H9 (cell line): ENCODE data around the gene FRY. TPM values are rescaled to one million over a fixed set of nuclear protein-coding genes. Genes with fewer than 3 reads are reported as not detected.

ENCODE experiments used
- DNase-seq: peaks from one replicate; pipeline ENCODE4 v3.0.0-alpha.2; 2017
- H2AFZ ChIP-seq: one replicate; pipeline ENCODE4 v1.6.1; 2013; ENCODE audit warnings: mild to moderate bottlenecking, low read length, control low read depth, moderate library complexity
- H2AK5ac ChIP-seq: 2 replicates; pipeline ENCODE4 v1.6.1; 2013; ENCODE audit warnings: low read length, control low read depth, mixed read lengths; ENCODE audit not compliant: insufficient read length
- H2BK120ac ChIP-seq: one replicate; pipeline ENCODE4 v1.6.1; 2013; ENCODE audit warnings: low read depth, mild to moderate bottlenecking, low read length, control low read depth, inconsistent platforms; ENCODE audit not compliant: poor library complexity, severe bottlenecking
- H2BK12ac ChIP-seq: 2 replicates; pipeline ENCODE4 v1.6.1; 2013; ENCODE audit warnings: low read length, control low read depth, mixed read lengths, low read depth; ENCODE audit not compliant: insufficient read length
- H2BK15ac ChIP-seq: 2 replicates; pipeline ENCODE4 v1.6.1; 2013; ENCODE audit warnings: low read depth, low read length, control low read depth
- H2BK20ac ChIP-seq: one replicate; pipeline ENCODE4 v1.6.1; 2013; ENCODE audit warnings: low read depth, mild to moderate bottlenecking, low read length, control low read depth, inconsistent platforms; ENCODE audit not compliant: poor library complexity, severe bottlenecking
- H2BK5ac ChIP-seq: 2 replicates; pipeline ENCODE4 v1.6.1; 2013; ENCODE audit warnings: low read length, control low read depth, mixed read lengths; ENCODE audit not compliant: insufficient read length
- H3K14ac ChIP-seq: 2 replicates; pipeline ENCODE4 v1.6.1; 2013; ENCODE audit warnings: low read length, control low read depth; ENCODE audit not compliant: insufficient read depth
- H3K18ac ChIP-seq: 2 replicates; pipeline ENCODE4 v1.6.1; 2013; ENCODE audit warnings: low read depth, mild to moderate bottlenecking, mixed read lengths, low read length, control low read depth; ENCODE audit not compliant: insufficient read length
- H3K23ac ChIP-seq: 2 replicates; pipeline ENCODE4 v1.6.1; 2013; ENCODE audit warnings: low read length, control low read depth, mixed read lengths, low read depth; ENCODE audit not compliant: insufficient read length
- H3K23me2 ChIP-seq: 2 replicates; pipeline ENCODE4 v1.6.1; 2013; ENCODE audit warnings: low read depth, mild to moderate bottlenecking, mixed read lengths, low read length, control low read depth; ENCODE audit not compliant: insufficient read length, poor library complexity, severe bottlenecking
- H3K27ac ChIP-seq: 2 replicates; pipeline ENCODE4 v1.5.1; 2013; ENCODE audit warnings: low read length, control low read depth, mixed read lengths, low read depth; ENCODE audit not compliant: insufficient read length
- H3K27me3 ChIP-seq: 2 replicates; pipeline ENCODE4 v1.6.1; 2013; ENCODE audit warnings: low read length, control low read depth, inconsistent platforms; ENCODE audit not compliant: insufficient read depth
- H3K4ac ChIP-seq: 2 replicates; pipeline ENCODE4 v1.6.1; 2013; ENCODE audit warnings: low read depth, mild to moderate bottlenecking, control low read depth, inconsistent platforms, low read length, moderate library complexity
- H3K4me1 ChIP-seq: 2 replicates; pipeline ENCODE4 v1.6.1; 2013; ENCODE audit warnings: low read length, control low read depth, inconsistent platforms; ENCODE audit not compliant: insufficient read depth
- H3K4me2 ChIP-seq: 2 replicates; pipeline ENCODE4 v1.6.1; 2013; ENCODE audit warnings: low read length, control low read depth, mixed read lengths; ENCODE audit not compliant: insufficient read length, insufficient read depth
- H3K56ac ChIP-seq: 2 replicates; pipeline ENCODE4 v1.6.1; 2013; ENCODE audit warnings: low read depth, mild to moderate bottlenecking, mixed read lengths, low read length, control low read depth; ENCODE audit not compliant: insufficient read length
- H3K79me1 ChIP-seq: 2 replicates; pipeline ENCODE4 v1.6.1; 2013; ENCODE audit warnings: low read depth, mild to moderate bottlenecking, moderate library complexity, low read length, control low read depth, inconsistent platforms; ENCODE audit not compliant: insufficient read depth, poor library complexity, severe bottlenecking
- H3K79me2 ChIP-seq: 2 replicates; pipeline ENCODE4 v1.6.1; 2013; ENCODE audit warnings: low read length, control low read depth, inconsistent platforms; ENCODE audit not compliant: insufficient read depth
- H3K9ac ChIP-seq: 2 replicates; pipeline ENCODE4 v1.6.1; 2013; ENCODE audit warnings: low read length, control low read depth, mixed read lengths; ENCODE audit not compliant: insufficient read length; ENCODE audit errors: extremely low read depth
- H3K9me3 ChIP-seq: one replicate; pipeline ENCODE4 v1.6.1; 2013; ENCODE audit warnings: low read depth, low read length, inconsistent platforms; ENCODE audit not compliant: control insufficient read depth
- H3T11ph ChIP-seq: one replicate; pipeline ENCODE4 v1.6.1; 2013; ENCODE audit warnings: mild to moderate bottlenecking, low read length, control low read depth, inconsistent platforms
- H4K20me1 ChIP-seq: one replicate; pipeline ENCODE4 v1.6.1; 2013; ENCODE audit not compliant: control insufficient read depth, insufficient read length, insufficient read depth
- H4K5ac ChIP-seq: 2 replicates; pipeline ENCODE4 v1.6.1; 2013; ENCODE audit warnings: low read depth, mild to moderate bottlenecking, mixed read lengths, low read length, control low read depth; ENCODE audit not compliant: insufficient read length
- H4K8ac ChIP-seq: replicated peaks from 2 replicates; pipeline ENCODE4 v1.6.1; 2013; ENCODE audit warnings: low read length, control low read depth, mixed read lengths, low read depth; ENCODE audit not compliant: insufficient read length
- H4K91ac ChIP-seq: 2 replicates; pipeline ENCODE4 v1.6.1; 2013; ENCODE audit warnings: low read depth, mild to moderate bottlenecking, moderate library complexity, mixed read lengths, low read length, control low read depth; ENCODE audit not compliant: insufficient read length
- H3K27ac Mint-ChIP-seq, 3 experiments: 2 replicates in 2 of 3; 3 replicates in 1 of 3; pipeline ENCODE4 v1.8.0; 2020 to 2021; ENCODE audit warnings: mixed read lengths in 3 of 3, mild to moderate bottlenecking in 1 of 3, moderate library complexity in 1 of 3
- H3K27me3 Mint-ChIP-seq: 2 replicates; pipeline ENCODE4 v1.8.0; 2021; ENCODE audit warnings: low read depth, mild to moderate bottlenecking, moderate library complexity, mixed read lengths
- H3K36me3 Mint-ChIP-seq, 3 experiments: 2 replicates in 2 of 3; 3 replicates in 1 of 3; pipeline ENCODE4 v1.8.0; 2020 to 2021; ENCODE audit warnings: low read depth in 3 of 3, mixed read lengths in 3 of 3; ENCODE audit not compliant: insufficient read depth in 1 of 3
- H3K4me1 Mint-ChIP-seq, 2 experiments: 2 replicates each; pipeline ENCODE4 v1.8.0; 2020; ENCODE audit warnings: mixed read lengths in 2 of 2
- H3K4me3 Mint-ChIP-seq, 2 experiments: 2 replicates in 1 of 2; 3 replicates in 1 of 2; pipeline ENCODE4 v1.8.0; 2020 to 2021; ENCODE audit warnings: mild to moderate bottlenecking in 2 of 2, mixed read lengths in 2 of 2, moderate library complexity in 1 of 2
- H3K9me3 Mint-ChIP-seq, 2 experiments: 2 replicates in 1 of 2; 3 replicates in 1 of 2; pipeline ENCODE4 v1.8.0; 2020; ENCODE audit warnings: mild to moderate bottlenecking in 2 of 2, mixed read lengths in 2 of 2, moderate library complexity in 1 of 2
- WGBS: extraction: QIAGEN DNeasy Blood & Tissue Kit; methylation state at CpG from one replicate; pipeline ENCODE4 v1.1.7; 2013; ENCODE audit warnings: missing lambda C conversion rate, low lambda C conversion rate, mixed read lengths; ENCODE audit not compliant: insufficient read length; ENCODE audit errors: extremely low coverage; 5-methylcytosine and 5-hydroxymethylcytosine counted together
- total RNA-seq: library from RNA; stranded (reverse); gene quantifications from 2 replicates; pipeline ENCODE4 v1.2.1, GENCODE V29; 2021
- TF ChIP-seq, protein P1 (sequence below): fragments of 200-600 bp; sonication (generic); conservative IDR thresholded peaks from 3 replicates; pipeline ENCODE4 v1.8.0; 2021; ENCODE audit warnings: antibody characterized with exemption, mild to moderate bottlenecking

The FRY gene
- total RNA-seq, 1 experiment from 2014 or later, result 5.2 TPM

DNA sequence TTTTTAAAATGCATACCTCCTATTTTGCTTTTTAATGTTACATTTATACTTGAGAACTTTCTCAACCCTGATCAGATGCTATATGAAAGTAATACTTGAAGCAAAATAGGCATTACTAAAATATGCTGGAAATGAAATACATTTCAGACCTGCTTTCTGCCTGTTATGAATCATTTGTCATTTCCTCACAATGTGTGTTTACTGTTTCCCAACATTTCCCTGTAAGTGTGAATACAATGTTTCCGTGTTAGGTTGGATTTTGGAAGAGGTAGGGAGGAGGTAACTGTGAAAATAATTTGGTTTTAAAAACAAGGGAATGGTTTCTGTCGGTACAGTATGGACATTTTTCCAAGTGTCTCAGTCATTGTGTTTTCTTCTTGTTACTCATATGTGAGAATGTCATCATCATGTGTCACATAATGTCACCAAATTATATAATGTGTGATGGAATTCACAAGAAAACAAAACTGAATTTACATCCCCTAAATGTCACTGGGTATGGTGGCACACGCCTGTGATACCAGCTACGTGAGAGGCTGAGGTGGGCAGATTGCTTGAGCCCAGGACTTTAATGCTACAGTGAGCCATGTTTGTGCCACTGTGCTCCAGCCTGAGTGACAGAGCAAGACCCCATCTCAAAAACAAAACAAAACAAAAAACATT is 240.6 kb downstream of the FRY start:
- no peak overlapping the region for H3K9ac ChIP-seq
- H3K27ac ChIP-seq, result no peak overlapping the region
- H4K8ac ChIP-seq, result no peak overlapping the region
- H3K9me3 Mint-ChIP-seq, result no peaks in the 10 kb centered on the region
- no peak overlapping the region for H2BK12ac ChIP-seq
- no peak overlapping the region for H2BK20ac ChIP-seq
- H3K79me1 ChIP-seq, result no peaks in the 10 kb centered on the region
- H3K23me2 ChIP-seq, result no peaks in the 10 kb centered on the region
- H3K27ac Mint-ChIP-seq, result no peak overlapping the region; a peak in 1 of 7 replicates
- no peak overlapping the region for H3K4me2 ChIP-seq
- H4K20me1 ChIP-seq, result no peaks in the 10 kb centered on the region
- no peak overlapping the region for H3T11ph ChIP-seq
- no peaks in the 10 kb centered on the region; a peak in 1 of 4 replicates for H3K4me1 Mint-ChIP-seq
- TF ChIP-seq, protein P1, sequence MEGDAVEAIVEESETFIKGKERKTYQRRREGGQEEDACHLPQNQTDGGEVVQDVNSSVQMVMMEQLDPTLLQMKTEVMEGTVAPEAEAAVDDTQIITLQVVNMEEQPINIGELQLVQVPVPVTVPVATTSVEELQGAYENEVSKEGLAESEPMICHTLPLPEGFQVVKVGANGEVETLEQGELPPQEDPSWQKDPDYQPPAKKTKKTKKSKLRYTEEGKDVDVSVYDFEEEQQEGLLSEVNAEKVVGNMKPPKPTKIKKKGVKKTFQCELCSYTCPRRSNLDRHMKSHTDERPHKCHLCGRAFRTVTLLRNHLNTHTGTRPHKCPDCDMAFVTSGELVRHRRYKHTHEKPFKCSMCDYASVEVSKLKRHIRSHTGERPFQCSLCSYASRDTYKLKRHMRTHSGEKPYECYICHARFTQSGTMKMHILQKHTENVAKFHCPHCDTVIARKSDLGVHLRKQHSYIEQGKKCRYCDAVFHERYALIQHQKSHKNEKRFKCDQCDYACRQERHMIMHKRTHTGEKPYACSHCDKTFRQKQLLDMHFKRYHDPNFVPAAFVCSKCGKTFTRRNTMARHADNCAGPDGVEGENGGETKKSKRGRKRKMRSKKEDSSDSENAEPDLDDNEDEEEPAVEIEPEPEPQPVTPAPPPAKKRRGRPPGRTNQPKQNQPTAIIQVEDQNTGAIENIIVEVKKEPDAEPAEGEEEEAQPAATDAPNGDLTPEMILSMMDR, result no peak
- H4K91ac ChIP-seq, result no peak overlapping the region
- H3K4me3 Mint-ChIP-seq, result no peak overlapping the region; a peak in 1 of 5 replicates
- H3K27me3 ChIP-seq, result no peaks in the 10 kb centered on the region
- no peaks in the 10 kb centered on the region for H3K36me3 Mint-ChIP-seq
- no peaks in the 10 kb centered on the region for H3K27me3 Mint-ChIP-seq
- DNase-seq, result no peak
- H3K18ac ChIP-seq, result no peak overlapping the region
- no peak overlapping the region for H3K56ac ChIP-seq
- H2AFZ ChIP-seq, result no peak overlapping the region
- no peak overlapping the region for H3K23ac ChIP-seq
- no peak overlapping the region for H2BK15ac ChIP-seq
- no peak overlapping the region for H2AK5ac ChIP-seq
- H2BK5ac ChIP-seq, result no peak overlapping the region
- H2BK120ac ChIP-seq, result no peak overlapping the region
- no peak overlapping the region for H3K4ac ChIP-seq
- H3K14ac ChIP-seq, result no peak overlapping the region
- H3K4me1 ChIP-seq, result no peaks in the 10 kb centered on the region
- H3K9me3 ChIP-seq, result no peaks in the 10 kb centered on the region
- no peak overlapping the region for H4K5ac ChIP-seq
- no CpG with 5 or more reads among the region's 4 CpGs for WGBS
- H3K79me2 ChIP-seq, result no peaks in the 10 kb centered on the region
